HepG2 (cell line): ENCODE results near the gene DOCK1. TPM values are rescaled to one million over a fixed set of nuclear protein-coding genes. Genes with fewer than 3 reads are reported as not detected.

Experiments
- ATAC-seq: fragments of 200-7000 bp; cut with Tn5 transposase; 3 replicates; pipeline ENCODE4 v1.9.1; 2020; ENCODE audit warnings: mild to moderate bottlenecking, moderate library complexity
- BruUV-seq: library from RNA; stranded (reverse); fragments of 400-500 nt; replicated peaks from 2 replicates; lab custom pipeline; 2021; lab: Mats Ljungman, UMichigan
- CTCF ChIA-PET: fragments of 300-600 bp; formaldehyde crosslinking; extraction: SDS; loops from one replicate; lab custom pipeline; 2021; ENCODE audit warnings: low total read pairs, inconsistent platforms, low intra/inter-chr PET ratio; lab: Yijun Ruan, JAX
- POLR2A ChIA-PET: fragments of 350-600 bp; sonication (Branson Sonifier 250); formaldehyde crosslinking; loops from one replicate; lab custom pipeline; 2020; ENCODE audit warnings: antibody characterized with exemption, inconsistent platforms; lab: Yijun Ruan, JAX
- DNase-seq: peaks from one replicate; pipeline ENCODE4 v3.0.0-alpha.2; 2015; ENCODE audit warnings: low spot score
- FAIRE-seq: peaks from 3 replicates; lab custom pipeline; 2011; peaks lifted over from hg19 to GRCh38; lab: Jason Lieb, UNC
- H2AFZ ChIP-seq: one replicate; pipeline ENCODE4 v1.6.1; 2011; ENCODE audit warnings: low read length, inconsistent platforms
- H3K27ac ChIP-seq: fragments of 300-600 bp; 3 replicates; pipeline ENCODE4 v1.8.0; 2011; ENCODE audit warnings: mixed run types, mild to moderate bottlenecking, mixed read lengths, low read length, inconsistent platforms; ENCODE audit not compliant: insufficient read depth; ENCODE audit errors: extremely low read length
- H3K27me3 ChIP-seq, 2 experiments: fragments of 200-600 bp in 1 of 2; 2 replicates in 1 of 2; 3 replicates in 1 of 2; pipeline versions ENCODE4 v1.6.0 to v1.8.0; 2011; ENCODE audit warnings: low read length in 2 of 2, mild to moderate bottlenecking in 2 of 2, moderate library complexity in 2 of 2, inconsistent platforms in 1 of 2; ENCODE audit not compliant: insufficient read depth in 2 of 2, control insufficient read depth in 1 of 2
- H3K36me3 ChIP-seq, 2 experiments: fragments of 200-600 bp in 1 of 2; replicated peaks in 1 of 2; 2 replicates in 1 of 2; 3 replicates in 1 of 2; pipeline versions ENCODE4 v1.5.1 to v1.8.0; 2011; ENCODE audit warnings: low read length in 2 of 2, inconsistent platforms in 1 of 2; ENCODE audit not compliant: insufficient read depth in 2 of 2, control insufficient read depth in 1 of 2
- H3K4me1 ChIP-seq: 2 replicates; pipeline ENCODE4 v1.5.1; 2012; ENCODE audit warnings: low read length, inconsistent platforms; ENCODE audit not compliant: insufficient read depth
- H3K4me2 ChIP-seq: 2 replicates; pipeline ENCODE4 v1.6.0; 2011; ENCODE audit warnings: low read depth, low read length, inconsistent platforms
- H3K4me3 ChIP-seq, 3 experiments: fragments of 200-600 bp in 1 of 3; sonication (generic), shearing (Covaris generic) in 1 of 3; replicated peaks in 1 of 3; 2 replicates each; pipeline ENCODE4 v1.5.1; 2011 to 2016; ENCODE audit warnings: low read length in 3 of 3, inconsistent platforms in 2 of 3, low read depth in 2 of 3, mild to moderate bottlenecking in 2 of 3, control low read depth in 1 of 3, mixed read lengths in 1 of 3; ENCODE audit not compliant: insufficient read depth in 1 of 3
- H3K79me2 ChIP-seq: one replicate; pipeline ENCODE4 v1.6.1; 2011; ENCODE audit warnings: low read length, inconsistent platforms; ENCODE audit not compliant: insufficient read depth
- H3K9ac ChIP-seq: 2 replicates; pipeline ENCODE4 v1.6.0; 2011; ENCODE audit warnings: mild to moderate bottlenecking, low read depth, low read length, inconsistent platforms; ENCODE audit not compliant: insufficient read depth
- H3K9me3 ChIP-seq: 2 replicates; pipeline ENCODE4 v1.5.1; 2012; ENCODE audit warnings: mild to moderate bottlenecking, low read length
- H4K20me1 ChIP-seq: 2 replicates; pipeline ENCODE4 v1.6.0; 2011; ENCODE audit warnings: inconsistent platforms, mild to moderate bottlenecking, low read length, moderate library complexity; ENCODE audit not compliant: insufficient read depth
- AKAP8 ChIP-seq: sonication (generic); formaldehyde crosslinking; IDR thresholded peaks from 2 replicates; pipeline ENCODE4 v1.5.1; 2020; ENCODE audit warnings: mild to moderate bottlenecking, missing genetic modification reagents
- CEBPG ChIP-seq: IDR thresholded peaks from 2 replicates; pipeline ENCODE4 v1.6.1; 2016
- GATAD1 ChIP-seq: IDR thresholded peaks from 2 replicates; pipeline ENCODE4 v1.6.1; 2016; ENCODE audit warnings: missing genetic modification reagents, missing compliant biosample characterization
- HNRNPLL ChIP-seq: fragments of 200-400 bp; formaldehyde crosslinking; IDR thresholded peaks from 2 replicates; pipeline ENCODE4 v1.6.1; 2017; ENCODE audit warnings: mild to moderate bottlenecking, low read depth, low read length; ENCODE audit not compliant: poor library complexity, severe bottlenecking
- HOXA3 ChIP-seq: sonication (generic); formaldehyde crosslinking; IDR thresholded peaks from 2 replicates; pipeline ENCODE4 v1.5.0; 2020; ENCODE audit warnings: missing genetic modification reagents
- NFATC3 ChIP-seq: sonication (generic); formaldehyde crosslinking; IDR thresholded peaks from 2 replicates; pipeline ENCODE4 v1.5.1; 2020; ENCODE audit warnings: mild to moderate bottlenecking, missing genetic modification reagents
- PPARG ChIP-seq: conservative IDR thresholded peaks from 2 replicates; pipeline ENCODE4 v1.6.1; 2016; ENCODE audit warnings: missing biosample characterization, missing genetic modification reagents
- PRDM10 ChIP-seq: sonication (generic); formaldehyde crosslinking; IDR thresholded peaks from 2 replicates; pipeline ENCODE4 v1.4.0; 2020; ENCODE audit warnings: low read depth, missing genetic modification reagents
- RELA ChIP-seq: sonication (generic); formaldehyde crosslinking; IDR thresholded peaks from 2 replicates; pipeline ENCODE4 v1.4.0; 2020; ENCODE audit warnings: missing genetic modification reagents
- TCF12 ChIP-seq, 2 experiments: fragments of 450-650 bp in 1 of 2; sonication (generic) in 1 of 2; formaldehyde crosslinking in 1 of 2; IDR thresholded peaks; 2 replicates each; pipeline versions ENCODE4 v1.6.1 to v1.8.0; 2017 to 2022; ENCODE audit warnings: antibody characterized with exemption in 1 of 2, mild to moderate bottlenecking in 1 of 2, missing genetic modification reagents in 1 of 2, moderate library complexity in 1 of 2
- TFAP4 ChIP-seq: sonication (generic); IDR thresholded peaks from 2 replicates; pipeline ENCODE4 v1.6.1; 2016; ENCODE audit warnings: low read depth, borderline replicate concordance
- UBTF ChIP-seq: sonication (generic); formaldehyde crosslinking; IDR thresholded peaks from 2 replicates; pipeline ENCODE4 v1.4.0; 2020; ENCODE audit warnings: mild to moderate bottlenecking, missing genetic modification reagents
- ZBTB7B ChIP-seq: sonication (generic); formaldehyde crosslinking; IDR thresholded peaks from 2 replicates; pipeline ENCODE4 v1.4.0; 2020; ENCODE audit warnings: missing genetic modification reagents
- ZNF414 ChIP-seq: sonication (generic); formaldehyde crosslinking; IDR thresholded peaks from 2 replicates; pipeline ENCODE4 v1.5.0; 2020; ENCODE audit warnings: missing genetic modification reagents
- ZNF569 ChIP-seq: sonication (generic); formaldehyde crosslinking; IDR thresholded peaks from 2 replicates; pipeline ENCODE4 v1.5.0; 2020; ENCODE audit warnings: mild to moderate bottlenecking, missing genetic modification reagents, moderate library complexity, borderline replicate concordance
- ZUFSP ChIP-seq: sonication (generic); formaldehyde crosslinking; IDR thresholded peaks from 2 replicates; pipeline ENCODE4 v1.9.0; 2021; ENCODE audit warnings: missing genetic modification reagents, mild to moderate bottlenecking, borderline replicate concordance
- WGBS: methylation state at CpG from one replicate; pipeline ENCODE4 v1.1.6; 2017; ENCODE audit warnings: low lambda C conversion rate; 5-methylcytosine and 5-hydroxymethylcytosine counted together
- in situ Hi-C: cut with HindIII; loops from 2 replicates; pipeline ENCODE4 v1.10.0; 2017; ENCODE audit warnings: low pct_unique_long_range_greater_than_20kb; ENCODE audit not compliant: extremely low pct_ligation_motif_present
- intact Hi-C: fragments of 100-400 bp; cut with micrococcal nuclease; formaldehyde crosslinking; loops from one replicate; pipeline ENCODE4 v1.10.0; 2022; ENCODE audit not compliant: unreplicated experiment
- polyA plus RNA-seq, 8 experiments: library from polyadenylated mRNA; depleted of rRNA in 3 of 8; stranded (reverse) in 7 of 8; unstranded in 1 of 8; fragments of >200 nt; fragmentation: Illumina TruSeq in 4 of 8; extraction: Trizol in 4 of 8; gene quantifications; 2 replicates each; pipeline versions ENCODE4 v1.2.1 to v1.2.3, GENCODE V29; 2011 to 2016; ENCODE audit warnings: low read depth in 4 of 8, missing spikeins in 1 of 8, mixed read lengths in 1 of 8; ENCODE audit not compliant: insufficient read depth in 1 of 8
- total RNA-seq, 5 experiments: library from RNA; depleted of rRNA; stranded (reverse); fragments of >200 nt; fragmentation: Illumina TruSeq; extraction: Trizol; gene quantifications; 2 replicates each; pipeline ENCODE4 v1.2.3, GENCODE V29; 2016; ENCODE audit warnings: low read depth in 1 of 5

Gene DOCK1
- total and polyA plus RNA-seq, 2 of the 13 experiments (the other 11 are each of a cell fraction or from before 2014, with no cell fraction given) = 8.3 to 25.5 TPM

- Histone ChIP-seq H3K4me1 (no peaks in the 10 kb centered on the region), H3K9ac (no peak overlapping the region), H3K4me3 (no peak overlapping the region), H3K27ac (no peak overlapping the region), H3K79me2 (no peaks in the 10 kb centered on the region), H2AFZ (no peak overlapping the region), H3K27me3 (no peaks in the 10 kb centered on the region), H3K4me2 (no peak overlapping the region), H4K20me1 (no peaks in the 10 kb centered on the region), H3K36me3 (peaks cover 0 to 4% of the 10 kb centered on the region in 2 experiments; a peak in 2 of 5 replicates), H3K9me3 (no peaks in the 10 kb centered on the region)
- FAIRE-seq = no peak
- ChIA-PET CTCF (no interaction called here), POLR2A (no interaction called here)
- BruUV-seq = no TSS peak
- in situ Hi-C loops (no loop called here), intact Hi-C loops (no loop called here)
- ATAC-seq = no peak
- 85% methylated on average over 9 of the region's 9 CpGs for WGBS
- no peak for DNase-seq
- TF ChIP-seq CEBPG (CRISPR knock-in tag) = no peak
- TF ChIP-seq AKAP8 (CRISPR knock-in tag) = no peak
- TF ChIP-seq HOXA3 (CRISPR knock-in tag) = no peak
- TF ChIP-seq TFAP4 = no peak
- TF ChIP-seq ZNF414 = no peak
- no peak for TF ChIP-seq HNRNPLL
- TF ChIP-seq ZUFSP (CRISPR knock-in tag) = no peak
- TF ChIP-seq RELA (CRISPR knock-in tag) = no peak
- TF ChIP-seq PRDM10 (CRISPR knock-in tag) = no peak
- no peak for TF ChIP-seq PPARG (CRISPR knock-in tag)
- TF ChIP-seq ZBTB7B (CRISPR knock-in tag) = no peak
- no peak for TF ChIP-seq UBTF
- TF ChIP-seq TCF12 (IDR thresholded peaks at IDR 0.05) = no peak
- no peak for TF ChIP-seq TCF12 (CRISPR knock-in tag; IDR thresholded peaks at IDR 0.05)
- no peak for TF ChIP-seq NFATC3 (CRISPR knock-in tag)
- TF ChIP-seq GATAD1 (CRISPR knock-in tag) = no peak
- no peak for TF ChIP-seq ZNF569 (CRISPR knock-in tag)
These were observed 550.9 kb downstream of the DOCK1 start for GRCh38 chr10:127456122-127456521.
